SK-N-SH (cell line): ENCODE data around the gene ZBTB16. TPM values are rescaled to one million over a fixed set of nuclear protein-coding genes. Genes with fewer than 3 reads are reported as not detected.

ENCODE experiments used
- CTCF ChIA-PET: fragments of 300-600, 350-600 bp; formaldehyde crosslinking; extraction: SDS; loops from one replicate; lab custom pipeline; 2021; lab: Yijun Ruan, JAX
- POLR2A ChIA-PET: fragments of 350-600 bp; sonication (Branson Sonifier 250); formaldehyde crosslinking; extraction: SDS; loops from one replicate; lab custom pipeline; 2020; ENCODE audit warnings: antibody characterized with exemption, inconsistent platforms; lab: Yijun Ruan, JAX
- DNase-seq: peaks from one replicate; pipeline ENCODE4 v3.0.0; 2012
- H2AFZ ChIP-seq: fragments of 200-600 bp; sonication (generic); 2 replicates; pipeline ENCODE4 v1.8.1; 2016; ENCODE audit warnings: antibody characterized with exemption, mild to moderate bottlenecking, low read depth
- H3F3A ChIP-seq: fragments of 200-600 bp; sonication (generic); replicated peaks from 2 replicates; pipeline ENCODE3; 2016; ENCODE audit warnings: antibody characterized with exemption, mild to moderate bottlenecking; ENCODE audit not compliant: insufficient read depth
- H3K27ac ChIP-seq, 2 experiments: fragments of 200-500 bp in 1 of 2; fragments of 200-600 bp in 1 of 2; sonication (Bioruptor generic) in 1 of 2; sonication (generic), shearing (Covaris generic) in 1 of 2; 2 replicates each; pipeline versions ENCODE4 v1.5.1 to v1.6.1; 2014 to 2016; ENCODE audit warnings: low read depth in 2 of 2, inconsistent platforms in 1 of 2, low read length in 1 of 2, mild to moderate bottlenecking in 1 of 2, mixed read lengths in 1 of 2
- H3K27me3 ChIP-seq: fragments of 200-600 bp; sonication (generic), shearing (Covaris generic); 2 replicates; pipeline ENCODE4 v1.6.1; 2016; ENCODE audit warnings: mixed run types; ENCODE audit not compliant: insufficient read depth
- H3K36me3 ChIP-seq, 2 experiments: fragments of 200-500 bp in 1 of 2; fragments of 200-600 bp in 1 of 2; sonication (Bioruptor generic) in 1 of 2; sonication (generic) in 1 of 2; replicated peaks in 1 of 2; 2 replicates each; pipeline versions ENCODE3 to v1.5.1; 2014 to 2016; ENCODE audit warnings: low read length in 1 of 2, mild to moderate bottlenecking in 1 of 2; ENCODE audit not compliant: insufficient read depth in 2 of 2, control insufficient read depth in 1 of 2
- H3K4me1 ChIP-seq, 2 experiments: fragments of 200-500 bp in 1 of 2; fragments of 200-600 bp in 1 of 2; sonication (Bioruptor generic) in 1 of 2; sonication (generic), shearing (Covaris generic) in 1 of 2; 2 replicates each; pipeline versions ENCODE4 v1.5.1 to v1.6.1; 2014 to 2016; ENCODE audit warnings: low read depth in 1 of 2, low read length in 1 of 2, mixed run types in 1 of 2; ENCODE audit not compliant: insufficient read depth in 2 of 2, control insufficient read depth in 1 of 2
- H3K4me2 ChIP-seq: fragments of 200-600 bp; sonication (generic), shearing (Covaris generic); 2 replicates; pipeline ENCODE4 v1.6.1; 2017; ENCODE audit warnings: mixed run types
- H3K4me3 ChIP-seq, 2 experiments: fragments of 200-500 bp in 1 of 2; fragments of 200-600 bp in 1 of 2; sonication (Bioruptor generic) in 1 of 2; sonication (generic), shearing (Covaris generic) in 1 of 2; 2 replicates each; pipeline versions ENCODE4 v1.5.1 to v1.8.1; 2014 to 2016; ENCODE audit warnings: low read depth in 2 of 2, inconsistent platforms in 1 of 2, low read length in 1 of 2, mild to moderate bottlenecking in 1 of 2, mixed read lengths in 1 of 2, moderate library complexity in 1 of 2
- H3K79me2 ChIP-seq: fragments of 200-600 bp; sonication (generic); 2 replicates; pipeline ENCODE4 v1.8.1; 2017; ENCODE audit warnings: mild to moderate bottlenecking; ENCODE audit not compliant: insufficient read depth
- H3K9ac ChIP-seq: fragments of 200-600 bp; sonication (generic); 2 replicates; pipeline ENCODE4 v1.6.1; 2017; ENCODE audit warnings: mixed run types
- H3K9me2 ChIP-seq: fragments of 200-600 bp; sonication (generic); 2 replicates; pipeline ENCODE4 v1.6.1; 2017; ENCODE audit warnings: mixed run types
- H3K9me3 ChIP-seq: fragments of 200-600 bp; sonication (generic); 2 replicates; pipeline ENCODE4 v1.6.1; 2017; ENCODE audit warnings: mixed run types, mild to moderate bottlenecking, moderate library complexity
- H4K20me1 ChIP-seq: fragments of 200-600 bp; sonication (generic); 2 replicates; pipeline ENCODE4 v1.6.1; 2017; ENCODE audit warnings: mild to moderate bottlenecking, mixed run types; ENCODE audit not compliant: insufficient read depth
- ELF1 ChIP-seq: IDR thresholded peaks from 2 replicates; pipeline ENCODE4 v1.4.0; 2012
- EZH2phosphoT487 ChIP-seq: fragments of 200-600 bp; sonication (generic); IDR thresholded peaks from 2 replicates; pipeline ENCODE4 v1.6.1; 2017; ENCODE audit warnings: low read depth, mixed run types, mild to moderate bottlenecking, antibody characterized with exemption, moderate library complexity, borderline replicate concordance
- MEF2A ChIP-seq: IDR thresholded peaks from 2 replicates; pipeline ENCODE4 v1.4.0; 2012; ENCODE audit warnings: low read depth, borderline replicate concordance
- NFIC ChIP-seq: IDR thresholded peaks from 2 replicates; pipeline ENCODE4 v1.4.0; 2012; ENCODE audit warnings: borderline replicate concordance
- RAD21 ChIP-seq: IDR thresholded peaks from 2 replicates; pipeline ENCODE4 v1.6.1; 2012; ENCODE audit warnings: mild to moderate bottlenecking, low read length
- RCOR1 ChIP-seq: fragments of 150-350 bp; IDR thresholded peaks from 2 replicates; pipeline ENCODE4 v1.6.1; 2017; ENCODE audit warnings: antibody characterized with exemption, low read length
- SIN3A ChIP-seq: IDR thresholded peaks from 2 replicates; pipeline ENCODE4 v1.6.1; 2012; ENCODE audit warnings: low read depth, mild to moderate bottlenecking, low read length, moderate library complexity, borderline replicate concordance
- SMC3 ChIP-seq: IDR thresholded peaks from 2 replicates; pipeline ENCODE4 v1.6.1; 2012; ENCODE audit warnings: low read depth, low read length, improper control_type of control experiment
- TAF1 ChIP-seq: IDR thresholded peaks from 2 replicates; pipeline ENCODE4 v1.6.1; 2012; ENCODE audit warnings: low read depth, mild to moderate bottlenecking, low read length, moderate library complexity, borderline replicate concordance
- TCF12 ChIP-seq: IDR thresholded peaks from 2 replicates; pipeline ENCODE4 v1.4.0; 2012
- YY1 ChIP-seq: IDR thresholded peaks from 2 replicates; pipeline ENCODE4 v1.4.0; 2012; ENCODE audit warnings: low read depth, mild to moderate bottlenecking
- WGBS: methylation state at CpG from one replicate; pipeline ENCODE4 v1.1.6; 2017; ENCODE audit warnings: low lambda C conversion rate; 5-methylcytosine and 5-hydroxymethylcytosine counted together
- polyA plus RNA-seq, 3 experiments: library from polyadenylated mRNA; depleted of rRNA; stranded (reverse); fragments of >200 nt; gene quantifications; 2 replicates each; pipeline ENCODE4 v1.2.3, GENCODE V29; 2012
- TF ChIP-seq, protein P1 (sequence below): IDR thresholded peaks from 2 replicates; pipeline ENCODE4; 2012
- TF ChIP-seq, protein P2 (sequence below): IDR thresholded peaks from 2 replicates; pipeline ENCODE4 v1.6.1; 2012; ENCODE audit warnings: mild to moderate bottlenecking, low read depth, low read length, moderate library complexity

The ZBTB16 gene
- polyA plus RNA-seq, 1 of the 3 experiments (the other 2 are of a cell fraction): not detected

DNA sequence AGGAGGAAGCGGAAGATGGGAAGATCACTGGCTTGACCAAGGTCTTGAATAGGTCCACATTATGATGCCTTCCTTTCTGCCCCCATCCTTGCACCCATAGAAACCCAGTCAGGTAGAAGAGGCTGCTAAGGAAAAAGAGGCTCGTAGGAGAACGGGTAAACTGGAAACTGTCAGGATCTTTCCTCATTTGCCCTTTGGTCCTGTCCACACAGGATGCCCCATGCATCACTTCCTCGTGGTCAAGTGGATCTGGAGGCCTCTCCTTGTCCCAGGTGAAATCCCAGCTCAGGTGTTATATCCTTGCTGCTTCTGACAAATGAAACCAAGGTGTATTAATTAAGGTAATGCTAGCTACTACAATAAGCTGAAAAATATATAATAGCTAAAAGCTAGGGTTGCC lies 8.0 kb upstream of the ZBTB16 start:
- TF ChIP-seq EZH2phosphoT487 (no peak), TAF1 (no peak), TCF12 (no peak), ELF1 (no peak), SIN3A (no peak), SMC3 (no peak), YY1 (no peak), RCOR1 (no peak), RAD21 (no peak), MEF2A (no peak)
- TF ChIP-seq, protein P1, sequence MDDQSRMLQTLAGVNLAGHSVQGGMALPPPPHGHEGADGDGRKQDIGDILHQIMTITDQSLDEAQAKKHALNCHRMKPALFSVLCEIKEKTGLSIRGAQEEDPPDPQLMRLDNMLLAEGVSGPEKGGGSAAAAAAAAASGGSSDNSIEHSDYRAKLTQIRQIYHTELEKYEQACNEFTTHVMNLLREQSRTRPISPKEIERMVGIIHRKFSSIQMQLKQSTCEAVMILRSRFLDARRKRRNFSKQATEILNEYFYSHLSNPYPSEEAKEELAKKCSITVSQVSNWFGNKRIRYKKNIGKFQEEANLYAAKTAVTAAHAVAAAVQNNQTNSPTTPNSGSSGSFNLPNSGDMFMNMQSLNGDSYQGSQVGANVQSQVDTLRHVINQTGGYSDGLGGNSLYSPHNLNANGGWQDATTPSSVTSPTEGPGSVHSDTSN: no peak
- TF ChIP-seq, protein P2, sequence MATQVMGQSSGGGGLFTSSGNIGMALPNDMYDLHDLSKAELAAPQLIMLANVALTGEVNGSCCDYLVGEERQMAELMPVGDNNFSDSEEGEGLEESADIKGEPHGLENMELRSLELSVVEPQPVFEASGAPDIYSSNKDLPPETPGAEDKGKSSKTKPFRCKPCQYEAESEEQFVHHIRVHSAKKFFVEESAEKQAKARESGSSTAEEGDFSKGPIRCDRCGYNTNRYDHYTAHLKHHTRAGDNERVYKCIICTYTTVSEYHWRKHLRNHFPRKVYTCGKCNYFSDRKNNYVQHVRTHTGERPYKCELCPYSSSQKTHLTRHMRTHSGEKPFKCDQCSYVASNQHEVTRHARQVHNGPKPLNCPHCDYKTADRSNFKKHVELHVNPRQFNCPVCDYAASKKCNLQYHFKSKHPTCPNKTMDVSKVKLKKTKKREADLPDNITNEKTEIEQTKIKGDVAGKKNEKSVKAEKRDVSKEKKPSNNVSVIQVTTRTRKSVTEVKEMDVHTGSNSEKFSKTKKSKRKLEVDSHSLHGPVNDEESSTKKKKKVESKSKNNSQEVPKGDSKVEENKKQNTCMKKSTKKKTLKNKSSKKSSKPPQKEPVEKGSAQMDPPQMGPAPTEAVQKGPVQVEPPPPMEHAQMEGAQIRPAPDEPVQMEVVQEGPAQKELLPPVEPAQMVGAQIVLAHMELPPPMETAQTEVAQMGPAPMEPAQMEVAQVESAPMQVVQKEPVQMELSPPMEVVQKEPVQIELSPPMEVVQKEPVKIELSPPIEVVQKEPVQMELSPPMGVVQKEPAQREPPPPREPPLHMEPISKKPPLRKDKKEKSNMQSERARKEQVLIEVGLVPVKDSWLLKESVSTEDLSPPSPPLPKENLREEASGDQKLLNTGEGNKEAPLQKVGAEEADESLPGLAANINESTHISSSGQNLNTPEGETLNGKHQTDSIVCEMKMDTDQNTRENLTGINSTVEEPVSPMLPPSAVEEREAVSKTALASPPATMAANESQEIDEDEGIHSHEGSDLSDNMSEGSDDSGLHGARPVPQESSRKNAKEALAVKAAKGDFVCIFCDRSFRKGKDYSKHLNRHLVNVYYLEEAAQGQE: no peak
- ChIA-PET CTCF (interaction anchor here (1.2 to 14.1 kb wide), 4 partner anchors 14 to 211 kb away, joined by 3 to 112 read pairs (median 10); no protein-coding TSS in a partner anchor), POLR2A (no interaction called here)
- 27% methylated on average over 4 of the region's 4 CpGs for WGBS
- no peaks in the 10 kb centered on the region for H3K9me3 ChIP-seq
- no peak overlapping the region for H3K4me2 ChIP-seq
- no peak overlapping the region for H3K4me3 ChIP-seq
- H3K4me1 ChIP-seq: peaks cover 0 to 5% of the 10 kb centered on the region in 2 experiments; a peak in 1 of 4 replicates
- H2AFZ ChIP-seq: no peak overlapping the region
- no peak overlapping the region for H3K27ac ChIP-seq
- no peaks in the 10 kb centered on the region for H3K36me3 ChIP-seq
- no peak for DNase-seq
- no peaks in the 10 kb centered on the region for H3K9me2 ChIP-seq
- H3K27me3 ChIP-seq: peaks cover 10% of the 10 kb centered on the region; the same call in 1 of the 2 replicates
- no peaks in the 10 kb centered on the region for H3K79me2 ChIP-seq
- H3K9ac ChIP-seq: no peak overlapping the region
- no peaks in the 10 kb centered on the region for H3F3A ChIP-seq
- H4K20me1 ChIP-seq: no peaks in the 10 kb centered on the region

DNA sequence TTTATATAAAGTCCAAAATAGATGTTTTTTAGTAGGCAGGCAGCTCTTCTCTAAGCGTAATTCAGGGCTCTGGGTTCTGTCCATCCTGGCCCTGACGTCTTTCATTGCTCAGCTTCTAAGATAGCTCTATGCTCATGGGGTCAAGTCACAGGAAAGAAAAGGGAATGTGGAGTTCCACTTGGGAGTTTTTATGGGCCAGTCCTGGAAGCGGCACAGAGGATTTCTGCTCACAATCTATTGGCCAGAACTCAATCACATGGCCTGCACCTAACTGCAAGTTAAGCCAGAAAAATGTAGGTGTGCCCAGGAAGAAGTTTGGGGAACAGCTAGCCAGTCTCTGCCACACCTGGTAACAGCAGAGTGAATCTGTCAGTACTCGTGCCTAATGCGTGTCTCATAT lies 7.4 kb upstream of the ZBTB16 start:
- TF ChIP-seq RCOR1 (no peak), NFIC (no peak)
- CTCF ChIA-PET: interaction anchor here (0.6 to 14.1 kb wide), 6 partner anchors 17 to 211 kb away, joined by 3 to 112 read pairs (median 4); no protein-coding TSS in a partner anchor
- no peaks in the 10 kb centered on the region for H3K79me2 ChIP-seq

More for the DNA sequence above, 7.4 kb upstream of the ZBTB16 start:
- no peak overlapping the region for H3K9ac ChIP-seq
- no peaks in the 10 kb centered on the region for H3K9me3 ChIP-seq
- WGBS: 38% methylated on average over 5 of the region's 5 CpGs
- DNase-seq: no peak
- H3F3A ChIP-seq: no peaks in the 10 kb centered on the region
- no peak overlapping the region for H3K27ac ChIP-seq
- H3K4me2 ChIP-seq: no peak overlapping the region
- H3K27me3 ChIP-seq: peaks cover 13% of the 10 kb centered on the region; the same call in 1 of the 2 replicates
- POLR2A ChIA-PET: no interaction called here
- H3K36me3 ChIP-seq: no peaks in the 10 kb centered on the region
- no peaks in the 10 kb centered on the region for H3K9me2 ChIP-seq
- no peak overlapping the region for H2AFZ ChIP-seq
- H3K4me3 ChIP-seq: no peak overlapping the region
- no peaks in the 10 kb centered on the region for H4K20me1 ChIP-seq
- peaks cover 0 to 5% of the 10 kb centered on the region in 2 experiments; a peak in 1 of 4 replicates for H3K4me1 ChIP-seq
